DND-41 (cell line): ENCODE measurements around the gene CCR1.
"Not testable (repeated sequence)": the region's sequence is repeated elsewhere in the genome, so short reads cannot be mapped to it uniquely, and the experiment has no call there.

Experiments used
- ATAC-seq: fragments of 200-7000 bp; cut with Tn5 transposase; 3 replicates; pipeline ENCODE4 v1.9.1; 2021; ENCODE audit warnings: low read depth; ENCODE audit not compliant: insufficient read depth
- DNase-seq: peaks from one replicate; pipeline ENCODE4 v3.0.0-alpha.2; 2020
- H2AFZ ChIP-seq: 2 replicates; pipeline ENCODE4 v1.6.0; 2012; ENCODE audit warnings: low read depth, low read length
- H3K27ac ChIP-seq: 2 replicates; pipeline ENCODE4 v1.5.1; 2012; ENCODE audit warnings: low read length, inconsistent platforms
- H3K27me3 ChIP-seq: fragments of 200-600 bp; sonication (generic); 2 replicates; pipeline ENCODE4 v1.6.0; 2012; ENCODE audit warnings: low read length, mild to moderate bottlenecking, inconsistent platforms; ENCODE audit not compliant: insufficient read depth, poor library complexity
- H3K36me3 ChIP-seq: 2 replicates; pipeline ENCODE4 v1.5.1; 2012; ENCODE audit warnings: low read length, inconsistent platforms; ENCODE audit not compliant: insufficient read depth
- H3K4me1 ChIP-seq: 2 replicates; pipeline ENCODE4 v1.5.1; 2012; ENCODE audit warnings: mild to moderate bottlenecking, low read length; ENCODE audit not compliant: insufficient read depth
- H3K4me2 ChIP-seq: 2 replicates; pipeline ENCODE4 v1.6.0; 2012; ENCODE audit warnings: mild to moderate bottlenecking, moderate library complexity, low read length, inconsistent platforms; ENCODE audit not compliant: insufficient read depth
- H3K4me3 ChIP-seq, 2 experiments: fragments of 200-600 bp in 1 of 2; shearing (Covaris generic) in 1 of 2; 2 replicates each; pipeline ENCODE4 v1.5.1; 2012 to 2016; ENCODE audit warnings: inconsistent platforms in 2 of 2, low read length in 2 of 2, mild to moderate bottlenecking in 2 of 2, low read depth in 1 of 2, moderate library complexity in 1 of 2
- H3K79me2 ChIP-seq: 2 replicates; pipeline ENCODE4 v1.6.0; 2012; ENCODE audit warnings: low read length, inconsistent platforms; ENCODE audit not compliant: insufficient read depth
- H3K9ac ChIP-seq: 2 replicates; pipeline ENCODE4 v1.6.0; 2012; ENCODE audit warnings: low read depth, mild to moderate bottlenecking, inconsistent platforms, low read length, moderate library complexity
- H3K9me3 ChIP-seq: 2 replicates; pipeline ENCODE4 v1.5.1; 2012; ENCODE audit warnings: low read length, moderate library complexity, mild to moderate bottlenecking, inconsistent platforms; ENCODE audit not compliant: insufficient read depth, severe bottlenecking
- H4K20me1 ChIP-seq: 2 replicates; pipeline ENCODE4 v1.6.0; 2012; ENCODE audit warnings: low read length; ENCODE audit not compliant: insufficient read depth
- EZH2 ChIP-seq: IDR thresholded peaks from 3 replicates; pipeline ENCODE4 v1.6.1; 2012; ENCODE audit warnings: borderline replicate concordance, low read depth, mild to moderate bottlenecking, moderate library complexity, low read length, inconsistent platforms; ENCODE audit not compliant: severe bottlenecking
- TF ChIP-seq, protein P1 (sequence below): IDR thresholded peaks from 2 replicates; pipeline ENCODE4 v1.5.1; 2012; ENCODE audit warnings: borderline replicate concordance, low read length, moderate library complexity, mild to moderate bottlenecking; ENCODE audit not compliant: poor library complexity, severe bottlenecking; ENCODE audit errors: extremely low read depth

CCR1 gene

DNA sequence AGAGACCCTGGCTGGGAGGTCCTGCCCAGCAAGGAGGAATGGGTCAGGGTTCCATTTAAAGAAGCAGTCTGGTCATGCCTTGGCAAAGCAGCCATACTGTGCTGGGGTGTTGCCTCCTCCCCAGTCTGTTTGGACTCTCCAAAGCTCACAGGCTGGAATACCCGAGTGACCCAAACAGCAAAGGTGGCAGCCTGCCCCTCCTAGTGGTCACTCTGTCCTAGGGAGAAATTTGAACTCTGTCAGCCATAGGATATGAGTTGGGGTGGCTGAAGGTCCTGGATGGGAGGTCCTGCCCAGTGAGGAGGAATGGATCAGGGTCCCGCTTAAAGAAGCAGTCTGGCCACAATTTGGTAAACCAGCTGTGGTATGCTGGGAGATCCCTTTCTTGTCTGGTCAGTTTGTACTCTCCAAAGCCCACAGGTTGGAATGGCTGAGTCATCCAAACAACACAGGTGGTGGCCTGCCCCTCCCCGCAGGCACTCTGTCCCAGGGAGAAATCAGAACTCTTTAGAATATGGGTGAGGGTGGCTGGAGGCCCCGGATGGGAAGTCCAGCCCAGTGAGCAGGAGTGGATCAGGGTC is 45.0 kb downstream of the CCR1 start:
- no peak overlapping the region for H3K4me3 ChIP-seq
- H2AFZ ChIP-seq, result no peak overlapping the region
- DNase-seq (no peak), ATAC-seq (no peak)
- no peak overlapping the region for H3K9ac ChIP-seq
- no peaks in the 10 kb centered on the region for H3K4me1 ChIP-seq
- H3K9me3 ChIP-seq, result no peaks in the 10 kb centered on the region
- no peaks in the 10 kb centered on the region for H4K20me1 ChIP-seq
- no peak overlapping the region for H3K4me2 ChIP-seq
- H3K36me3 ChIP-seq, result no peaks in the 10 kb centered on the region
- no peaks in the 10 kb centered on the region for H3K79me2 ChIP-seq
- TF ChIP-seq, protein P1, sequence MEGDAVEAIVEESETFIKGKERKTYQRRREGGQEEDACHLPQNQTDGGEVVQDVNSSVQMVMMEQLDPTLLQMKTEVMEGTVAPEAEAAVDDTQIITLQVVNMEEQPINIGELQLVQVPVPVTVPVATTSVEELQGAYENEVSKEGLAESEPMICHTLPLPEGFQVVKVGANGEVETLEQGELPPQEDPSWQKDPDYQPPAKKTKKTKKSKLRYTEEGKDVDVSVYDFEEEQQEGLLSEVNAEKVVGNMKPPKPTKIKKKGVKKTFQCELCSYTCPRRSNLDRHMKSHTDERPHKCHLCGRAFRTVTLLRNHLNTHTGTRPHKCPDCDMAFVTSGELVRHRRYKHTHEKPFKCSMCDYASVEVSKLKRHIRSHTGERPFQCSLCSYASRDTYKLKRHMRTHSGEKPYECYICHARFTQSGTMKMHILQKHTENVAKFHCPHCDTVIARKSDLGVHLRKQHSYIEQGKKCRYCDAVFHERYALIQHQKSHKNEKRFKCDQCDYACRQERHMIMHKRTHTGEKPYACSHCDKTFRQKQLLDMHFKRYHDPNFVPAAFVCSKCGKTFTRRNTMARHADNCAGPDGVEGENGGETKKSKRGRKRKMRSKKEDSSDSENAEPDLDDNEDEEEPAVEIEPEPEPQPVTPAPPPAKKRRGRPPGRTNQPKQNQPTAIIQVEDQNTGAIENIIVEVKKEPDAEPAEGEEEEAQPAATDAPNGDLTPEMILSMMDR, result no peak
- TF ChIP-seq EZH2, result no peak
- no peaks in the 10 kb centered on the region for H3K27me3 ChIP-seq
- no peak overlapping the region for H3K27ac ChIP-seq

GRCh38 chr3:46157685-46158084 is 50.4 kb downstream of the CCR1 start:
- H4K20me1 ChIP-seq, H3K9me3 ChIP-seq, H2AFZ ChIP-seq, H3K4me1 ChIP-seq, H3K79me2 ChIP-seq, H3K27me3 ChIP-seq, H3K9ac ChIP-seq, H3K4me2 ChIP-seq, ATAC-seq, DNase-seq, H3K4me3 ChIP-seq, H3K27ac ChIP-seq, H3K36me3 ChIP-seq: not testable (repeated sequence)

- Histone ChIP-seq H3K4me3 (no peak overlapping the region), H4K20me1 (no peaks in the 10 kb centered on the region), H3K27ac (no peak overlapping the region), H3K79me2 (no peaks in the 10 kb centered on the region), H3K9ac (no peak overlapping the region), H3K4me2 (no peak overlapping the region), H2AFZ (no peak overlapping the region), H3K27me3 (no peaks in the 10 kb centered on the region), H3K9me3 (no peaks in the 10 kb centered on the region), H3K4me1 (no peaks in the 10 kb centered on the region), H3K36me3 (no peaks in the 10 kb centered on the region)
- ATAC-seq (no peak), DNase-seq (no peak)
- TF ChIP-seq, protein P1, result no peak
- TF ChIP-seq EZH2, result no peak
Observed at GRCh38 chr3:46154311-46154710, 53.8 kb downstream of the CCR1 start.
